Measurements from ENCODE around the gene DNAL1. TPM values are rescaled to one million over a fixed set of nuclear protein-coding genes. Genes with fewer than 3 reads are reported as not detected.

DNAL1 gene
- polyA plus RNA-seq, 1 donor (not counting 4 experiments of a cell fraction or from before 2014, with no cell fraction given), result 8.4 TPM

DNA sequence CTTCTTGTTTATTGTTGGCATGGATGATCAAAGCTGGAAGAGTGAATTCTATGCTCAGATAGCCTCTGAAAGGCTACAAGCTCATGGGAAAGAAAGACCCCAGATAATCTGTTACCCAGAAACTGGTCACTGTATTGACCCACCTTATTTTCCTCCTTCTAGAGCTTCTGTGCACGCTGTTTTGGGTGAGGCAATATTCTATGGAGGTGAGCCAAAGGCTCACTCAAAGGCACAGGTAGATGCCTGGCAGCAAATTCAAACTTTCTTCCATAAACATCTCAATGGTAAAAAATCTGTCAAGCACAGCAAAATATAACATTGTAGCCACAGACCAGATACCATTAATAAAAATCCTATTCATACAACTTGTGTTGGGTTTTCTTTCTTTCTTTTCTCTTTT lies 25.3 kb upstream of the DNAL1 start:
- no peak overlapping the region for H3K4me2 ChIP-seq (ENCODE audit: control insufficient read depth, extremely low read depth, insufficient read depth, low read depth, low read length)
- no peak overlapping the region for H3K9ac ChIP-seq (ENCODE audit: control insufficient read depth, extremely low read depth, insufficient read depth, low read length)
- DNase-seq (ENCODE audit: low read depth, low spot score) (no peak), FAIRE-seq (no peak)
- H3K9me1 ChIP-seq (ENCODE audit: control insufficient read depth, extremely low read depth, insufficient read depth, low read length), result no peaks in the 10 kb centered on the region
- H4K20me1 ChIP-seq (ENCODE audit: control insufficient read depth, extremely low read depth, insufficient read depth, low read length), result no peaks in the 10 kb centered on the region
- H2AFZ ChIP-seq (ENCODE audit: control insufficient read depth, low read length), result no peak overlapping the region
- H3K4me1 ChIP-seq (ENCODE audit: control insufficient read depth, extremely low read depth, insufficient read depth, low read length), result peaks cover 5% of the 10 kb centered on the region
- no peak overlapping the region for H3K27ac ChIP-seq (ENCODE audit: control insufficient read depth, insufficient read depth, low read length)
- no peaks in the 10 kb centered on the region for H3K79me2 ChIP-seq (ENCODE audit: control insufficient read depth, insufficient read depth, low read length)
- TF ChIP-seq EZH2 (IDR thresholded peaks at IDR 0.05; ENCODE audit: low read length), result no peak
- no peak for TF ChIP-seq CTCF (optimal IDR thresholded peaks at IDR 0.05 in 1 of 3, IDR thresholded peaks at IDR 0.05 in 1 of 3, conservative IDR thresholded peaks at IDR 0.05 in 1 of 3; ENCODE audit: extremely low read depth in 1 of 3, insufficient read depth in 2 of 3, low read length in 3 of 3)
- no peak overlapping the region for H3K4me3 ChIP-seq (ENCODE audit: control insufficient read depth in 2 of 3, extremely low read depth in 1 of 3, insufficient read depth in 2 of 3, low read depth in 1 of 3, low read length in 3 of 3)
- dilution Hi-C loops (cut with MboI; ENCODE audit: extremely low pct_ligation_motif_present, low sequenced_read_pairs), result no loop called here
- no peaks in the 10 kb centered on the region for H3K9me3 ChIP-seq (ENCODE audit: control insufficient read depth, low read depth, low read length)
- H3K27me3 ChIP-seq (ENCODE audit: control insufficient read depth, extremely low read depth, insufficient read depth, low read length), result no peaks in the 10 kb centered on the region
- no peaks in the 10 kb centered on the region for H3K36me3 ChIP-seq (ENCODE audit: control insufficient read depth in 2 of 2, extremely low read depth in 1 of 2, insufficient read depth in 2 of 2, low read length in 2 of 2)

GRCh38 chr14:73620268-73620667 lies 24.5 kb upstream of the DNAL1 start:
- Histone ChIP-seq H3K27me3 (ENCODE audit: control insufficient read depth, extremely low read depth, insufficient read depth, low read length) (no peaks in the 10 kb centered on the region), H3K79me2 (ENCODE audit: control insufficient read depth, insufficient read depth, low read length) (no peaks in the 10 kb centered on the region), H3K27ac (ENCODE audit: control insufficient read depth, insufficient read depth, low read length) (no peak overlapping the region), H3K36me3 (ENCODE audit: control insufficient read depth in 2 of 2, extremely low read depth in 1 of 2, insufficient read depth in 2 of 2, low read length in 2 of 2) (no peaks in the 10 kb centered on the region), H3K4me3 (ENCODE audit: control insufficient read depth in 2 of 3, extremely low read depth in 1 of 3, insufficient read depth in 2 of 3, low read depth in 1 of 3, low read length in 3 of 3) (no peak overlapping the region), H3K4me1 (ENCODE audit: control insufficient read depth, extremely low read depth, insufficient read depth, low read length) (peaks cover 5% of the 10 kb centered on the region), H3K9me1 (ENCODE audit: control insufficient read depth, extremely low read depth, insufficient read depth, low read length) (no peaks in the 10 kb centered on the region), H4K20me1 (ENCODE audit: control insufficient read depth, extremely low read depth, insufficient read depth, low read length) (no peaks in the 10 kb centered on the region), H3K4me2 (ENCODE audit: control insufficient read depth, extremely low read depth, insufficient read depth, low read depth, low read length) (no peak overlapping the region), H3K9ac (ENCODE audit: control insufficient read depth, extremely low read depth, insufficient read depth, low read length) (no peak overlapping the region), H3K9me3 (ENCODE audit: control insufficient read depth, low read depth, low read length) (no peaks in the 10 kb centered on the region), H2AFZ (ENCODE audit: control insufficient read depth, low read length) (no peak overlapping the region)
- DNase-seq (ENCODE audit: low read depth, low spot score) (no peak), FAIRE-seq (no peak)
- dilution Hi-C loops (cut with MboI; ENCODE audit: extremely low pct_ligation_motif_present, low sequenced_read_pairs), result no loop called here
- no peak for TF ChIP-seq CTCF (optimal IDR thresholded peaks at IDR 0.05 in 1 of 3, IDR thresholded peaks at IDR 0.05 in 1 of 3, conservative IDR thresholded peaks at IDR 0.05 in 1 of 3; ENCODE audit: extremely low read depth in 1 of 3, insufficient read depth in 2 of 3, low read length in 3 of 3)
- no peak for TF ChIP-seq EZH2 (IDR thresholded peaks at IDR 0.05; ENCODE audit: low read length)

All from keratinocyte (primary cell).